ENCODE results near the gene ARHGEF12. TPM values are rescaled to one million over a fixed set of nuclear protein-coding genes. Genes with fewer than 3 reads are reported as not detected.

The ARHGEF12 gene
- total RNA-seq, 4 donors from 2014 or later: 92.1 to 122 (median 104) TPM

DNA sequence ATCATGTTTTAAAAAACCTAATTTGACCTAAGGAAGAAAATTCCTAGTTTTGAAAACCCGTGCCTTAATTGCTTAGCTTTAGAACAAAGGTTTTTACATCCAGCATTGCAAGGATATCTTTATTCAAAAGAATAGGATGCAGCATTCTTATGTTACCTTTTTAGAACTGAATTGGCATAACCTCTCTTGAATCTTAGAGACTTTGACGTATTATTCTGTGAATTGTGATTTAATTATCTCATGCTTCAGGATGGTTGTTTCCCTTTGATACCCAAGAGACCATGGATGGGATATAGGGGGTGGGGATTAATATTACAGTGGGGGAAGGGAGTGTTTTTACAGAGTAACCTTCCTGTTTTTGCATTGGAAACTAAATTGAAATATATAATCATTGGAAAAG is 49.4 kb downstream of the ARHGEF12 start:
- 29 to 31% methylated on average over 2 of the region's 2 CpGs for WGBS, 2 donors
- no peaks in the 10 kb centered on the region for H3K27me3 ChIP-seq
- H3K9me3 ChIP-seq: no peaks in the 10 kb centered on the region
- H3K4me1 ChIP-seq: peaks cover 2 to 68% (median 13%) of the 10 kb centered on the region in 4 donors
- no peak overlapping the region for H3K27ac ChIP-seq
- TF ChIP-seq EP300 (IDR thresholded peaks at IDR 0.05) (no peak), POLR2A (IDR thresholded peaks at IDR 0.05) (no peak), CTCF (IDR thresholded peaks at IDR 0.05) (no peak)
- no peak for DNase-seq (ENCODE audit: low spot score in 2 of 2)
- H3K4me3 ChIP-seq: no peak overlapping the region
- no peaks in the 10 kb centered on the region for H3K36me3 ChIP-seq

- H3K9me3 ChIP-seq: no peaks in the 10 kb centered on the region
- no peak for DNase-seq (ENCODE audit: low spot score in 2 of 2)
- no peaks in the 10 kb centered on the region for H3K36me3 ChIP-seq
- H3K4me3 ChIP-seq: no peak overlapping the region
- peaks cover 2 to 68% (median 17%) of the 10 kb centered on the region in 4 donors for H3K4me1 ChIP-seq
- no peak overlapping the region for H3K27ac ChIP-seq
- TF ChIP-seq EP300 (IDR thresholded peaks at IDR 0.05) (no peak), POLR2A (IDR thresholded peaks at IDR 0.05) (no peak), CTCF (IDR thresholded peaks at IDR 0.05) (no peak)
- WGBS, 2 donors: 86 to 89% methylated on average over 1 of the region's 1 CpG
- H3K27me3 ChIP-seq: no peaks in the 10 kb centered on the region
Measured at GRCh38 chr11:120386318-120386717, 50.1 kb downstream of the ARHGEF12 start.

DNA sequence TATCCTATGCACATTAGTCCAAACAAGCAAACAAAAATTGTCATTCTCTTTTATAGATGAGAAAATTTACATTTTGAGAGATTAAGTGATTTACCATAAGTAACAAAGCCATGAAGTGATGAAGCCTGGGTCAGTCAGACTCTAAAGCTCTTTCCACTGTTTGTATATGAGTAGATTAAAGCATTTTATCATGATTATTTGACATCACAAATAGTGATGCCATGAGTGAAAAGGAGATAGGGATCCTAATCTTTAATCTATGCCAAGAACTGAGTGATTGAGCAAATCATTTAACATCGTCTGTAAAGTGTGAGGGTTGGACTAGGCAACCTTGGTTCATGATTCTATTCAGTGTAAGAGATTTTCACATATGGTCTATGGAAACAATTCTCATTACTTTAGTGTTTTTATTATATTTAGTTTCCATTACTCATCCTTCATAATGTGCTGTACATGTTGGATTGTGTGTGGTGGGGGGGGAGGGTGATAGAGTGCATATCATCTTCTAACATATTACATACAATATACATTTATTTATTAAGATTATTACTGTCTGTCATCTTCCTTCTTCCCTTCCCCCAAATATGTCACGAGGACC is 50.7 kb downstream of the ARHGEF12 start:
- no peak overlapping the region for H3K4me3 ChIP-seq
- H3K27me3 ChIP-seq: no peaks in the 10 kb centered on the region
- H3K4me1 ChIP-seq: peaks cover 2 to 68% (median 20%) of the 10 kb centered on the region in 4 donors
- no peaks in the 10 kb centered on the region for H3K9me3 ChIP-seq
- 60 to 61% methylated on average over 2 of the region's 2 CpGs for WGBS, 2 donors
- no peak for TF ChIP-seq POLR2A (IDR thresholded peaks at IDR 0.05)
- TF ChIP-seq EP300 (IDR thresholded peaks at IDR 0.05): no peak
- TF ChIP-seq CTCF (IDR thresholded peaks at IDR 0.05): no peak
- H3K36me3 ChIP-seq: no peaks in the 10 kb centered on the region
- no peak overlapping the region for H3K27ac ChIP-seq
- DNase-seq (ENCODE audit: low spot score in 2 of 2): no peak

GRCh38 chr11:120388261-120388660 is 52.0 kb downstream of the ARHGEF12 start:
- Histone ChIP-seq H3K9me3 (no peaks in the 10 kb centered on the region), H3K36me3 (no peaks in the 10 kb centered on the region), H3K27me3 (no peaks in the 10 kb centered on the region), H3K4me1 (peaks cover 2 to 69% (median 28%) of the 10 kb centered on the region in 4 donors), H3K27ac (no peak overlapping the region), H3K4me3 (no peak overlapping the region)
- no peak for DNase-seq (ENCODE audit: low spot score in 2 of 2)
- TF ChIP-seq CTCF (IDR thresholded peaks at IDR 0.05) (no peak), EP300 (IDR thresholded peaks at IDR 0.05) (no peak), POLR2A (IDR thresholded peaks at IDR 0.05) (no peak)

GRCh38 chr11:120389693-120390584 is 53.7 kb downstream of the ARHGEF12 start:
- TF ChIP-seq CTCF (IDR thresholded peaks at IDR 0.05) (no peak), EP300 (IDR thresholded peaks at IDR 0.05) (no peak), POLR2A (IDR thresholded peaks at IDR 0.05) (no peak)
- Histone ChIP-seq H3K27me3 (no peaks in the 10 kb centered on the region), H3K36me3 (no peaks in the 10 kb centered on the region), H3K4me1 (peaks cover 0 to 68% (median 28%) of the 10 kb centered on the region in 4 donors), H3K9me3 (no peaks in the 10 kb centered on the region), H3K27ac (no peak overlapping the region), H3K4me3 (no peak overlapping the region)
- DNase-seq (ENCODE audit: low spot score in 2 of 2): no peak
- 76 to 79% methylated on average over 5 of the region's 5 CpGs for WGBS, 2 donors
